Measurements from ENCODE around the gene IL17RB.

DNA sequence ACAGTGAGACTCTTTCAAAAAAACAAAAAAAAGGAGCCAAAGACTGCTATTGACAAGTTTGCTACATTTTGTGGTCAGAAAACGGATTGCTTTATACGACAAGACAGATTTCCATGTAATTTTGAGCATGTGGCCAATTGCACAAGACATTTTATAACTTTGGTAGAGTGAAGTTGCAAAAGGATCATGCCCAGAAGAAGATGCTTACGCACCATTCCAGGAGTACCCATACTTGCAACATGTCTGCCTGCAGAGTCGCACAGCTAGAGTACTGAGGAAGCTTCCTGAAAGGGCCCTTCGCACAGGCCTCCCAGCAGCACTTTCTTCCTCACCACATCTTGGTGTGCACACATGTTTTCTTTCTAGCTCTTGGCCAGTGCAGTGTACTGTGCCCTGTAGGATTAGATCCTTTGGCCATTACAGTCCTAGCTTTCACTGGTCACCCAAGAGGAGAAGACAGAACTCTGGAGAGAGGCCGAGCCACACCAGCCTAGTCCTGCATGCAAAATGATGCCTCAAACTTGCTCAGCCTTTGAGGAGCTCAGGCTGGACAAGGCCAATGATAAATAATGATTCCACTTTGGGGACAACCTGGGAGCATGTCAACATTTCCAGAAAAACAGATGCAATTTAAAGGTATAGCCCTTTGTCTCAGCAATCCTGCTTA lies 11.8 kb upstream of the IL17RB start:
- TF ChIP-seq CTCF (conservative IDR thresholded peaks at IDR 0.05; ENCODE audit: low read depth, low read length) (no peak), EZH2 (IDR thresholded peaks at IDR 0.05; ENCODE audit: borderline replicate concordance, low read depth, low read length, poor library complexity, severe bottlenecking) (no peak)
